GM19467 (cell line): ENCODE data around the gene UBASH3A.

Source experiments
- ATAC-seq: cut with Tn5 transposase; IDR thresholded peaks from one replicate; pipeline ENCODE4 v1.9.1; 2021; ENCODE audit warnings: mild to moderate bottlenecking, moderate library complexity; ENCODE audit not compliant: unreplicated experiment

Gene UBASH3A

GRCh38 chr21:42480736-42481135, 77.0 kb downstream of the UBASH3A start:
- no peak for ATAC-seq

- no peak for ATAC-seq
Measured at GRCh38 chr21:42481169-42481568, 77.5 kb downstream of the UBASH3A start.

GRCh38 chr21:42484966-42485365, 81.3 kb downstream of the UBASH3A start:
- ATAC-seq: no peak

- no peak for ATAC-seq
Measured at GRCh38 chr21:42486072-42486471, 82.4 kb downstream of the UBASH3A start.

GRCh38 chr21:42486531-42486930, 82.8 kb downstream of the UBASH3A start:
- no peak for ATAC-seq

- ATAC-seq: no peak
Measured at GRCh38 chr21:42489006-42489563, 85.4 kb downstream of the UBASH3A start.

- no peak for ATAC-seq
Measured at GRCh38 chr21:42489991-42490390, 86.3 kb downstream of the UBASH3A start.

- ATAC-seq: no peak
Measured at GRCh38 chr21:42490720-42491119, 87.0 kb downstream of the UBASH3A start.

- ATAC-seq: no peak
Measured at GRCh38 chr21:42491328-42491727, 87.6 kb downstream of the UBASH3A start.

- ATAC-seq: no peak
Measured at GRCh38 chr21:42492201-42492600, 88.5 kb downstream of the UBASH3A start.

- no peak for ATAC-seq
Measured at GRCh38 chr21:42493109-42494060, 89.7 kb downstream of the UBASH3A start.

- ATAC-seq: no peak
Measured at GRCh38 chr21:42495027-42495426, 91.3 kb downstream of the UBASH3A start.

- no peak for ATAC-seq
Measured at GRCh38 chr21:42495765-42496119, 92.0 kb downstream of the UBASH3A start.

GRCh38 chr21:42496120-42496838, 92.6 kb downstream of the UBASH3A start, which contains the start of gene RSPH1:
RSPH1 (minus strand) TSS chr21:42496224; CDS start chr21:42496186, 38 bp downstream.
- peak; percentile 96 for ATAC-seq

- no peak for ATAC-seq
Measured at GRCh38 chr21:42496839-42497202, 93.1 kb downstream of the UBASH3A start.
